ENCODE data around the gene CNTFR.

The CNTFR gene

GRCh38 chr9:34590381-34591247, 1.1 kb upstream of the CNTFR start:
- DNase-seq = peak; percentile 8

GRCh38 chr9:34588671-34589635, 571 bp downstream of the CNTFR start:
- no peak for DNase-seq

GRCh38 chr9:34587271-34587670, 2.3 kb downstream of the CNTFR start:
- DNase-seq = no peak

GRCh38 chr9:34585946-34586669, 3.4 kb downstream of the CNTFR start:
- no peak for DNase-seq

GRCh38 chr9:34584970-34585369, 4.6 kb downstream of the CNTFR start:
- no peak for DNase-seq

- no peak for DNase-seq
Observed at GRCh38 chr9:34582787-34583186, 6.7 kb downstream of the CNTFR start.

GRCh38 chr9:34581318-34581717, 8.2 kb downstream of the CNTFR start:
- no peak for DNase-seq

- no peak for DNase-seq
Observed at GRCh38 chr9:34580358-34580757, 9.2 kb downstream of the CNTFR start.

- DNase-seq = no peak
Observed at GRCh38 chr9:34579808-34580163, 9.7 kb downstream of the CNTFR start.

GRCh38 chr9:34579104-34579807, 10.3 kb downstream of the CNTFR start:
- DNase-seq = no peak

GRCh38 chr9:34578241-34579103, 11.1 kb downstream of the CNTFR start:
- DNase-seq = no peak

- DNase-seq = no peak
Observed at GRCh38 chr9:34577400-34578240, 11.9 kb downstream of the CNTFR start.

- no peak for DNase-seq
Observed at GRCh38 chr9:34576597-34577399, 12.7 kb downstream of the CNTFR start.

GRCh38 chr9:34575862-34576596, 13.5 kb downstream of the CNTFR start:
- DNase-seq = no peak

GRCh38 chr9:34575241-34575640, 14.3 kb downstream of the CNTFR start:
- DNase-seq = no peak

- DNase-seq = no peak
Observed at GRCh38 chr9:34574571-34574970, 15.0 kb downstream of the CNTFR start.

GRCh38 chr9:34573599-34574325, 15.8 kb downstream of the CNTFR start:
- no peak for DNase-seq

GRCh38 chr9:34572628-34573027, 16.9 kb downstream of the CNTFR start:
- DNase-seq = no peak
